C4-2B (cell line): ENCODE measurements around the gene SLMAP.
A peak's percentile ranks its signal among the peaks of the same experiment; 100 is the strongest.

ENCODE experiments used
- H3K27ac ChIP-seq: fragments of 450-650 bp; 2 replicates; pipeline ENCODE4 v1.5.1; 2017
- ZFX ChIP-seq: fragments of 450-650 bp; IDR thresholded peaks from 2 replicates; pipeline ENCODE4 v1.6.1; 2017
- TF ChIP-seq, protein P1 (sequence below): fragments of 450-650 bp; conservative IDR thresholded peaks from 2 replicates; pipeline ENCODE4 v1.5.1; 2017; ENCODE audit warnings: mild to moderate bottlenecking

The SLMAP gene

GRCh38 chr3:57973715-57974477, 217.8 kb downstream of the SLMAP start:
- peak overlapping the region; percentile 91 for H3K27ac ChIP-seq
- no peak for TF ChIP-seq ZFX
- TF ChIP-seq, protein P1, sequence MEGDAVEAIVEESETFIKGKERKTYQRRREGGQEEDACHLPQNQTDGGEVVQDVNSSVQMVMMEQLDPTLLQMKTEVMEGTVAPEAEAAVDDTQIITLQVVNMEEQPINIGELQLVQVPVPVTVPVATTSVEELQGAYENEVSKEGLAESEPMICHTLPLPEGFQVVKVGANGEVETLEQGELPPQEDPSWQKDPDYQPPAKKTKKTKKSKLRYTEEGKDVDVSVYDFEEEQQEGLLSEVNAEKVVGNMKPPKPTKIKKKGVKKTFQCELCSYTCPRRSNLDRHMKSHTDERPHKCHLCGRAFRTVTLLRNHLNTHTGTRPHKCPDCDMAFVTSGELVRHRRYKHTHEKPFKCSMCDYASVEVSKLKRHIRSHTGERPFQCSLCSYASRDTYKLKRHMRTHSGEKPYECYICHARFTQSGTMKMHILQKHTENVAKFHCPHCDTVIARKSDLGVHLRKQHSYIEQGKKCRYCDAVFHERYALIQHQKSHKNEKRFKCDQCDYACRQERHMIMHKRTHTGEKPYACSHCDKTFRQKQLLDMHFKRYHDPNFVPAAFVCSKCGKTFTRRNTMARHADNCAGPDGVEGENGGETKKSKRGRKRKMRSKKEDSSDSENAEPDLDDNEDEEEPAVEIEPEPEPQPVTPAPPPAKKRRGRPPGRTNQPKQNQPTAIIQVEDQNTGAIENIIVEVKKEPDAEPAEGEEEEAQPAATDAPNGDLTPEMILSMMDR, result no peak

GRCh38 chr3:57974796-57975388, 218.8 kb downstream of the SLMAP start:
- TF ChIP-seq, protein P1, result no peak
- no peak for TF ChIP-seq ZFX
- peak overlapping the region; percentile 91 for H3K27ac ChIP-seq

DNA sequence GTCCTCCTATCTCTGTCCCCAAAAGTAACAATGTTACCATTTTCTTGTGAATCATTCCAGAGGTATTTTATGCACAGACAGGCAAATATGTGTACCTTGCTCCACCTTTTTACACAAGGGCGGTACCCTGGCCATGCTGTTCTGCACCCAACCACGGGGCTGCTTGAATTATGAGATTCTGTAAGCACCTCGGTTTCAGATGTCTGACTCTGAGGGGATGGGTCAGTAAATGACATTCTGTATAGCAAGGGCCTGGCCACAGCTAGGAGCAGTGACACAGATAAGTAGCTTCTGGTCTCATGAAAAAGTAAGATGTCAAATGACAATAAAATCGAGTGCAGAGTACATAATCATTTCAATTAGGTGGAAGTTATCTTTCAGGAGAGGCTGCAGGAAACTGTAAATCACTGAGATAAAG, 221.7 kb downstream of the SLMAP start:
- no peak overlapping the region for H3K27ac ChIP-seq
- TF ChIP-seq ZFX, result no peak
- TF ChIP-seq, protein P1, result no peak

- no peak overlapping the region for H3K27ac ChIP-seq
- no peak for TF ChIP-seq ZFX
- TF ChIP-seq, protein P1, result no peak
Measured at GRCh38 chr3:57978316-57978715, 222.2 kb downstream of the SLMAP start.
